GM12892 (cell line): ENCODE data around the gene RTN4RL1.

Source experiments
- POLR2A ChIP-seq: IDR thresholded peaks from 2 replicates; pipeline ENCODE4 v1.6.1; 2011; ENCODE audit warnings: low read depth, low read length, control low read depth
- TAF1 ChIP-seq: IDR thresholded peaks from 2 replicates; pipeline ENCODE4 v1.6.1; 2011; ENCODE audit warnings: low read depth, mild to moderate bottlenecking, control low read depth, low read length, borderline replicate concordance

DNA sequence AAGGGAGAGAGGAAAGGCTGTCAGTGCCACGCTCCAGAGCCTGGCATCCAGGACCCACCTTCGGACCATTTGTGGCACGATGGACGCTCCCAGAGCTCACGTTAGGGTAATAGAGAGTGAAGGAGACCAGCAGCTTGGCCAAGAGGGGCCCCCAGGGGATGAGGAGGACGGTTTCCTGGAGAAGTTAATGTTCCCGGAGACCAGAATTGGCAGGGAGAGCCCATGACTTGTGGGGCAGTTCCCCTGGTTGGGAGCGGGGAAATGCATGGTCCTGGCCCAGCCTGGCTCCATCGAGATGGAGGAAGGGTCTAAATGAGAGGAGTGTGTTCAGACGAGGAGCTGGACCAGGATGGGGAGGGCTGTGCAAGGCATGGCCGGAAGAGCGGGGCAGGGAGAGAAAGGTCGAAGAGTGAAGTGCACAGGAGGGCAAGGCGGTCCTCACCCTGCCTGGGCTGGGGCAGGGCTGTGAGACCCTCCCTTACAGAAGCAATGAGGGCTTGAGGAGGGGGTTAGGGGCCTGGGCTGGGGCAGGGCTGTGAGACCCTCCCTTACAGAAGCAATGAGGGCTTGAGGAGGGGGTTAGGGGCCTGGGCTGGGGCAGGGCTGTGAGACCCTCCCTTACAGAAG is 26.9 kb upstream of the RTN4RL1 start:
- TF ChIP-seq POLR2A: no peak
- TF ChIP-seq TAF1: no peak
